Measurements from ENCODE around the gene VPS26C.
A peak's percentile ranks its signal among the peaks of the same experiment; 100 is the strongest.

VPS26C gene

DNA sequence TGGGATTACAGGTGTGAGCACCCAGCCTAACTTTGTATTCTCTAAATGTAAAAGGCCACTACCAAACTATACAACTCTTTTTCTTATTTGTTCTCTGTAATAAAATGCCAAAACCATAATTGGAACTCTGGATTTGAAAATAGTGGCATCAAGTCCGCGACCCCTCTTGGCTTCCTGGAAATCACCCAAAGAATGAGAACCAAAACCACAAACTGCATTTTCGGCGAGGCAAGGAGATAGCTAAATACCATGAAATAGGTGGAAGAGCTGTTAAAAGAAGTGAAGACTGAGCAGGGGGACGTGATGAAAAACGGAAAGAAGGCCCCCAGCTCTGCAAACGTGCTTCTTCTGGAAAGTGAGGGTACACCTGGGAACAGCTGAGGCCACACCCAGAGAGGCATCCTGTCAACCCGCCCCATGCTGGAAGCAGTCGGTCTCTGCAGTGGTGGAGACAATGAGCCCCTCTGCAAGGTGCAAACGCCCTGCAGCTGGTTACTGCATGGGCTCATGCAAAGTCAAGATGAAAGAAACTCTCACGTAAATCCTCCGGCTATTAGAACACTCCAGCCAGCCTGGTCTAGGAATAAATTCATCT lies 22.5 kb downstream of the VPS26C start:
- Histone ChIP-seq H3K4me3 (ENCODE audit: control insufficient read depth in 1 of 7, extremely low read depth in 1 of 7, insufficient read depth in 4 of 7, low read depth in 2 of 7, low read length in 6 of 7) (peak overlapping the region in 3 of 7 experiments; percentile 12 to 58 (median 52)), H3K27me3 (replicated peaks in 2 of 5; ENCODE audit: control insufficient read depth in 4 of 5, insufficient read depth in 5 of 5, low read length in 4 of 5) (no peaks in the 10 kb centered on the region), H3K36me3 (ENCODE audit: control insufficient read depth in 4 of 4, insufficient read depth in 4 of 4, low read length in 3 of 4) (peaks cover 0 to 24% (median 12%) of the 10 kb centered on the region in 4 experiments), H3K9me3 (ENCODE audit: control extremely low read depth in 1 of 5, control insufficient read depth in 4 of 5, insufficient read depth in 2 of 5, low read depth in 1 of 5, low read length in 4 of 5) (peaks cover 0 to 2% (median 0%) of the 10 kb centered on the region in 5 experiments), H3K27ac (ENCODE audit: insufficient read depth in 1 of 2, low read depth in 1 of 2, low read length in 2 of 2, poor library complexity in 1 of 2, severe bottlenecking in 2 of 2) (no peak overlapping the region), H3K4me1 (ENCODE audit: control extremely low read depth in 1 of 4, control insufficient read depth in 4 of 4, insufficient read depth in 4 of 4, low read length in 3 of 4) (peaks cover 0 to 27% (median 18%) of the 10 kb centered on the region in 4 experiments)
- CTCF ChIA-PET: interaction anchor here (0.9 to 3.1 kb wide), 7 partner anchors 10 to 194 kb away, joined by 3 to 10 read pairs (median 8); partner anchors contain the start of gene VPS26C
- WGBS (ENCODE audit: insufficient coverage): 42% methylated on average over 10 of the region's 12 CpGs
- DNase-seq: peak in 2 of 3 donors; percentile 55 to 62
- POLR2A ChIA-PET: interaction anchor here (0.9 to 1.1 kb wide), 2 partner anchors 13 to 18 kb away, joined by 4 read pairs; no protein-coding TSS in a partner anchor

DNA sequence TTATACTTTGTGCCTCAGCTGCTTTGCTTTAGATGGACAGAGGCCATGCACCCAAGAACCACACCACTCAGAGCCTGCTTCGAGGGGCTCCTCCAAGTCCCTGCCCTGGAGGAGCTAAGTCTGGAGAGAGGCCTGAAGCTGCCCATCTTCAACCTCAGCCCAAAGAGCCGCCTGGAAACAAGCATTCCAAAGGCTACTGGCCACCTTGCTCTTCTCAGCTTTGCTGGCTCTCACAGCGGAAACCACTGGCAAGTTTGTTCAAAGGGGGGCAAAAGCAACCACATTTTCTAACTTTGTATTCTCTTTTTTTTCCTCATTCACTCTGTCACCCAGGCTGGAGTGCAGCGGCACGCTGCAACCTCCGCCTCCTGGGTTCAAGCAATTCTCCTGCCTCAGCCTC lies 23.2 kb downstream of the VPS26C start:
- Histone ChIP-seq H3K36me3 (ENCODE audit: control insufficient read depth in 4 of 4, insufficient read depth in 4 of 4, low read length in 3 of 4) (peaks cover 0 to 26% (median 15%) of the 10 kb centered on the region in 4 experiments), H3K9me3 (ENCODE audit: control extremely low read depth in 1 of 5, control insufficient read depth in 4 of 5, insufficient read depth in 2 of 5, low read depth in 1 of 5, low read length in 4 of 5) (peaks cover 0 to 2% (median 0%) of the 10 kb centered on the region in 5 experiments), H3K4me1 (ENCODE audit: control extremely low read depth in 1 of 4, control insufficient read depth in 4 of 4, insufficient read depth in 4 of 4, low read length in 3 of 4) (peaks cover 0 to 21% (median 13%) of the 10 kb centered on the region in 4 experiments), H3K4me3 (ENCODE audit: control insufficient read depth in 1 of 7, extremely low read depth in 1 of 7, insufficient read depth in 4 of 7, low read depth in 2 of 7, low read length in 6 of 7) (no peak overlapping the region), H3K27me3 (replicated peaks in 2 of 5; ENCODE audit: control insufficient read depth in 4 of 5, insufficient read depth in 5 of 5, low read length in 4 of 5) (no peaks in the 10 kb centered on the region), H3K27ac (ENCODE audit: insufficient read depth in 1 of 2, low read depth in 1 of 2, low read length in 2 of 2, poor library complexity in 1 of 2, severe bottlenecking in 2 of 2) (no peak overlapping the region)
- ChIA-PET POLR2A (interaction anchor here (0.7 to 1.1 kb wide), 2 partner anchors 18 to 99 kb away, joined by 3 to 4 read pairs; no protein-coding TSS in a partner anchor), CTCF (interaction anchor here (0.9 to 3.1 kb wide), 8 partner anchors 9 to 194 kb away, joined by 3 to 10 read pairs (median 8); partner anchors contain the start of gene VPS26C)
- no peak for DNase-seq
- 90% methylated on average over 3 of the region's 6 CpGs for WGBS (ENCODE audit: insufficient coverage)

- POLR2A ChIA-PET: no interaction called here
Measured at GRCh38 chr21:37241426-37241825, 25.7 kb downstream of the VPS26C start.

DNA sequence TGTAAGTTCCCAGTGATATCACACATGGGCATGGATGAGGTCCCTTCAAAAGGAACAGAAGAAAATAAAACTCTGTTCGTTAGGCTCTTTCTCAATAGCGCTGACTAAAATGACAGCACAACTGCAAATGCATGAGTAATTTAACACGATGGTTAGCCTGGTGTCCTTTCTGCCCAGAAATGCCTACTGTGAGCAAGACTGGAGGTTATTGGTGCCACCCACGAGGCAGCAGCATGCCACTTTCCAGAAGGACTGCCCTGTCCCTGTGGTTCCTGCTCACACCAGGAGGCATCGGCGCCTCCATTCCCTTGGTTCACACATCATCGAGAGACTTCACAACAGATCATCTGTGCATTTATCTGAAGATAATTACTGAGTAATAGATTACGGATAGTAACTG lies 26.2 kb downstream of the VPS26C start:
- no peak for DNase-seq
- H3K9me3 ChIP-seq (ENCODE audit: control extremely low read depth in 1 of 5, control insufficient read depth in 4 of 5, insufficient read depth in 2 of 5, low read depth in 1 of 5, low read length in 4 of 5): no peaks in the 10 kb centered on the region
- POLR2A ChIA-PET: no interaction called here
- CTCF ChIA-PET: no interaction called here
- 98% methylated on average over 4 of the region's 8 CpGs for WGBS (ENCODE audit: insufficient coverage)
- no peaks in the 10 kb centered on the region for H3K27me3 ChIP-seq (replicated peaks in 2 of 5; ENCODE audit: control insufficient read depth in 4 of 5, insufficient read depth in 5 of 5, low read length in 4 of 5)
- peaks cover 0 to 30% (median 17%) of the 10 kb centered on the region in 4 experiments for H3K4me1 ChIP-seq (ENCODE audit: control extremely low read depth in 1 of 4, control insufficient read depth in 4 of 4, insufficient read depth in 4 of 4, low read length in 3 of 4)
- no peak overlapping the region for H3K27ac ChIP-seq (ENCODE audit: insufficient read depth in 1 of 2, low read depth in 1 of 2, low read length in 2 of 2, poor library complexity in 1 of 2, severe bottlenecking in 2 of 2)
- H3K36me3 ChIP-seq (ENCODE audit: control insufficient read depth in 4 of 4, insufficient read depth in 4 of 4, low read length in 3 of 4): peaks cover 2 to 45% (median 34%) of the 10 kb centered on the region in 4 experiments
- no peak overlapping the region for H3K4me3 ChIP-seq (ENCODE audit: control insufficient read depth in 1 of 7, extremely low read depth in 1 of 7, insufficient read depth in 4 of 7, low read depth in 2 of 7, low read length in 6 of 7)

More at GRCh38 chr21:37241426-37241825, 25.7 kb downstream of the VPS26C start:
- no peak overlapping the region for H3K27ac ChIP-seq (ENCODE audit: insufficient read depth in 1 of 2, low read depth in 1 of 2, low read length in 2 of 2, poor library complexity in 1 of 2, severe bottlenecking in 2 of 2)
- no peaks in the 10 kb centered on the region for H3K27me3 ChIP-seq (replicated peaks in 2 of 5; ENCODE audit: control insufficient read depth in 4 of 5, insufficient read depth in 5 of 5, low read length in 4 of 5)
- H3K9me3 ChIP-seq (ENCODE audit: control extremely low read depth in 1 of 5, control insufficient read depth in 4 of 5, insufficient read depth in 2 of 5, low read depth in 1 of 5, low read length in 4 of 5): no peaks in the 10 kb centered on the region
- H3K4me1 ChIP-seq (ENCODE audit: control extremely low read depth in 1 of 4, control insufficient read depth in 4 of 4, insufficient read depth in 4 of 4, low read length in 3 of 4): peaks cover 0 to 30% (median 17%) of the 10 kb centered on the region in 4 experiments
- DNase-seq: peak in 1 of 3 donors; percentile 17
- WGBS (ENCODE audit: insufficient coverage): 100% methylated on average over 2 of the region's 7 CpGs
- CTCF ChIA-PET: no interaction called here
- H3K36me3 ChIP-seq (ENCODE audit: control insufficient read depth in 4 of 4, insufficient read depth in 4 of 4, low read length in 3 of 4): peaks cover 2 to 43% (median 32%) of the 10 kb centered on the region in 4 experiments
- no peak overlapping the region for H3K4me3 ChIP-seq (ENCODE audit: control insufficient read depth in 1 of 7, extremely low read depth in 1 of 7, insufficient read depth in 4 of 7, low read depth in 2 of 7, low read length in 6 of 7)

DNA sequence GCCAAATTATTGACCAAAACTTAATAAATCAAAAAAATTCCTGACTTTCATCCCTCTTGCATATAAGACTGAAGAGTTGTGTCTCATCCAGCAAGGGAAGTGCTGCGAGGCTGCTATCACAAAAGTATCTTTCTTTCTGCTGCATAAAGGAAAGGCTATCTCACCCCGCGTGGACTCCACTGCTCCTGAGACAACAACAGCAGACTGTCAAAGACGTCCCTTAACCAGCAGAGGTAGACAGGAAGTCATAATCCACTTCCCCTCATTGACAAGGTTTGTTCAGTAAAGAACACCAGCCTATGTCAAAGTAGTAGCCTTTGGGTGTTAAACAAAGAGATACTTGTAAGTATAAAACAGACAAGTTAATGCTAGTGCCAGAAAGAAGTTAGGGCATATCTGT lies 29.4 kb downstream of the VPS26C start:
- Histone ChIP-seq H3K9me3 (ENCODE audit: control extremely low read depth in 1 of 5, control insufficient read depth in 4 of 5, insufficient read depth in 2 of 5, low read depth in 1 of 5, low read length in 4 of 5) (no peaks in the 10 kb centered on the region), H3K4me3 (ENCODE audit: control insufficient read depth in 1 of 7, extremely low read depth in 1 of 7, insufficient read depth in 4 of 7, low read depth in 2 of 7, low read length in 6 of 7) (no peak overlapping the region), H3K27me3 (replicated peaks in 2 of 5; ENCODE audit: control insufficient read depth in 4 of 5, insufficient read depth in 5 of 5, low read length in 4 of 5) (no peaks in the 10 kb centered on the region), H3K36me3 (ENCODE audit: control insufficient read depth in 4 of 4, insufficient read depth in 4 of 4, low read length in 3 of 4) (peaks cover 7 to 62% (median 45%) of the 10 kb centered on the region in 4 experiments), H3K4me1 (ENCODE audit: control extremely low read depth in 1 of 4, control insufficient read depth in 4 of 4, insufficient read depth in 4 of 4, low read length in 3 of 4) (peaks cover 0 to 14% (median 4%) of the 10 kb centered on the region in 4 experiments), H3K27ac (ENCODE audit: insufficient read depth in 1 of 2, low read depth in 1 of 2, low read length in 2 of 2, poor library complexity in 1 of 2, severe bottlenecking in 2 of 2) (peak overlapping the region; percentile 14 to 54)
- CTCF ChIA-PET: no interaction called here
- WGBS (ENCODE audit: insufficient coverage): 22% methylated on average over 3 of the region's 4 CpGs
- DNase-seq: peak in 1 of 3 donors; percentile 32
- POLR2A ChIA-PET: no interaction called here

GRCh38 chr21:37237346-37237745 lies 29.8 kb downstream of the VPS26C start:
- Histone ChIP-seq H3K36me3 (ENCODE audit: control insufficient read depth in 4 of 4, insufficient read depth in 4 of 4, low read length in 3 of 4) (peaks cover 10 to 66% (median 49%) of the 10 kb centered on the region in 4 experiments), H3K9me3 (ENCODE audit: control extremely low read depth in 1 of 5, control insufficient read depth in 4 of 5, insufficient read depth in 2 of 5, low read depth in 1 of 5, low read length in 4 of 5) (no peaks in the 10 kb centered on the region), H3K27me3 (replicated peaks in 2 of 5; ENCODE audit: control insufficient read depth in 4 of 5, insufficient read depth in 5 of 5, low read length in 4 of 5) (no peaks in the 10 kb centered on the region), H3K4me1 (ENCODE audit: control extremely low read depth in 1 of 4, control insufficient read depth in 4 of 4, insufficient read depth in 4 of 4, low read length in 3 of 4) (peaks cover 0 to 14% (median 4%) of the 10 kb centered on the region in 4 experiments), H3K4me3 (ENCODE audit: control insufficient read depth in 1 of 7, extremely low read depth in 1 of 7, insufficient read depth in 4 of 7, low read depth in 2 of 7, low read length in 6 of 7) (no peak overlapping the region), H3K27ac (ENCODE audit: insufficient read depth in 1 of 2, low read depth in 1 of 2, low read length in 2 of 2, poor library complexity in 1 of 2, severe bottlenecking in 2 of 2) (peak overlapping the region; percentile 14 to 54)
- CTCF ChIA-PET: no interaction called here
- POLR2A ChIA-PET: no interaction called here
- no peak for DNase-seq
- 96% methylated on average over 2 of the region's 2 CpGs for WGBS (ENCODE audit: insufficient coverage)

- no peak for DNase-seq
- Histone ChIP-seq H3K9me3 (ENCODE audit: control extremely low read depth in 1 of 5, control insufficient read depth in 4 of 5, insufficient read depth in 2 of 5, low read depth in 1 of 5, low read length in 4 of 5) (no peaks in the 10 kb centered on the region), H3K27ac (ENCODE audit: insufficient read depth in 1 of 2, low read depth in 1 of 2, low read length in 2 of 2, poor library complexity in 1 of 2, severe bottlenecking in 2 of 2) (no peak overlapping the region), H3K4me3 (ENCODE audit: control insufficient read depth in 1 of 7, extremely low read depth in 1 of 7, insufficient read depth in 4 of 7, low read depth in 2 of 7, low read length in 6 of 7) (no peak overlapping the region), H3K4me1 (ENCODE audit: control extremely low read depth in 1 of 4, control insufficient read depth in 4 of 4, insufficient read depth in 4 of 4, low read length in 3 of 4) (peaks cover 0 to 14% (median 4%) of the 10 kb centered on the region in 4 experiments), H3K27me3 (replicated peaks in 2 of 5; ENCODE audit: control insufficient read depth in 4 of 5, insufficient read depth in 5 of 5, low read length in 4 of 5) (no peaks in the 10 kb centered on the region), H3K36me3 (ENCODE audit: control insufficient read depth in 4 of 4, insufficient read depth in 4 of 4, low read length in 3 of 4) (peaks cover 19 to 80% (median 66%) of the 10 kb centered on the region in 4 experiments)
- CTCF ChIA-PET: interaction anchor here (1.9 to 2.6 kb wide), 3 partner anchors 10 to 18 kb away, joined by 4 to 10 read pairs (median 4); no protein-coding TSS in a partner anchor
- POLR2A ChIA-PET: interaction anchor here (1.1 kb wide), 1 partner anchor 23 kb away, joined by 3 read pairs; no protein-coding TSS in a partner anchor
- WGBS (ENCODE audit: insufficient coverage): 95% methylated on average over 9 of the region's 9 CpGs
Measured at GRCh38 chr21:37233551-37234146, 33.5 kb downstream of the VPS26C start.

Measured in common myeloid progenitor, CD34-positive (primary cell).